DND-41 (cell line): ENCODE data around the gene CARD14.

ENCODE experiments used
- ATAC-seq: fragments of 200-7000 bp; cut with Tn5 transposase; 3 replicates; pipeline ENCODE4 v1.9.1; 2021; ENCODE audit warnings: low read depth; ENCODE audit not compliant: insufficient read depth
- DNase-seq: peaks from one replicate; pipeline ENCODE4 v3.0.0-alpha.2; 2020
- H2AFZ ChIP-seq: 2 replicates; pipeline ENCODE4 v1.6.0; 2012; ENCODE audit warnings: low read depth, low read length
- H3K27ac ChIP-seq: 2 replicates; pipeline ENCODE4 v1.5.1; 2012; ENCODE audit warnings: low read length, inconsistent platforms
- H3K27me3 ChIP-seq: fragments of 200-600 bp; sonication (generic); 2 replicates; pipeline ENCODE4 v1.6.0; 2012; ENCODE audit warnings: low read length, mild to moderate bottlenecking, inconsistent platforms; ENCODE audit not compliant: insufficient read depth, poor library complexity
- H3K36me3 ChIP-seq: 2 replicates; pipeline ENCODE4 v1.5.1; 2012; ENCODE audit warnings: low read length, inconsistent platforms; ENCODE audit not compliant: insufficient read depth
- H3K4me1 ChIP-seq: 2 replicates; pipeline ENCODE4 v1.5.1; 2012; ENCODE audit warnings: mild to moderate bottlenecking, low read length; ENCODE audit not compliant: insufficient read depth
- H3K4me2 ChIP-seq: 2 replicates; pipeline ENCODE4 v1.6.0; 2012; ENCODE audit warnings: mild to moderate bottlenecking, moderate library complexity, low read length, inconsistent platforms; ENCODE audit not compliant: insufficient read depth
- H3K4me3 ChIP-seq, 2 experiments: fragments of 200-600 bp in 1 of 2; shearing (Covaris generic) in 1 of 2; 2 replicates each; pipeline ENCODE4 v1.5.1; 2012 to 2016; ENCODE audit warnings: inconsistent platforms in 2 of 2, low read length in 2 of 2, mild to moderate bottlenecking in 2 of 2, low read depth in 1 of 2, moderate library complexity in 1 of 2
- H3K79me2 ChIP-seq: 2 replicates; pipeline ENCODE4 v1.6.0; 2012; ENCODE audit warnings: low read length, inconsistent platforms; ENCODE audit not compliant: insufficient read depth
- H3K9ac ChIP-seq: 2 replicates; pipeline ENCODE4 v1.6.0; 2012; ENCODE audit warnings: low read depth, mild to moderate bottlenecking, inconsistent platforms, low read length, moderate library complexity
- H3K9me3 ChIP-seq: 2 replicates; pipeline ENCODE4 v1.5.1; 2012; ENCODE audit warnings: low read length, moderate library complexity, mild to moderate bottlenecking, inconsistent platforms; ENCODE audit not compliant: insufficient read depth, severe bottlenecking
- H4K20me1 ChIP-seq: 2 replicates; pipeline ENCODE4 v1.6.0; 2012; ENCODE audit warnings: low read length; ENCODE audit not compliant: insufficient read depth
- CTCF ChIP-seq: IDR thresholded peaks from 2 replicates; pipeline ENCODE4 v1.5.1; 2012; ENCODE audit warnings: borderline replicate concordance, low read length, moderate library complexity, mild to moderate bottlenecking; ENCODE audit not compliant: poor library complexity, severe bottlenecking; ENCODE audit errors: extremely low read depth
- EZH2 ChIP-seq: IDR thresholded peaks from 3 replicates; pipeline ENCODE4 v1.6.1; 2012; ENCODE audit warnings: borderline replicate concordance, low read depth, mild to moderate bottlenecking, moderate library complexity, low read length, inconsistent platforms; ENCODE audit not compliant: severe bottlenecking

The CARD14 gene

DNA sequence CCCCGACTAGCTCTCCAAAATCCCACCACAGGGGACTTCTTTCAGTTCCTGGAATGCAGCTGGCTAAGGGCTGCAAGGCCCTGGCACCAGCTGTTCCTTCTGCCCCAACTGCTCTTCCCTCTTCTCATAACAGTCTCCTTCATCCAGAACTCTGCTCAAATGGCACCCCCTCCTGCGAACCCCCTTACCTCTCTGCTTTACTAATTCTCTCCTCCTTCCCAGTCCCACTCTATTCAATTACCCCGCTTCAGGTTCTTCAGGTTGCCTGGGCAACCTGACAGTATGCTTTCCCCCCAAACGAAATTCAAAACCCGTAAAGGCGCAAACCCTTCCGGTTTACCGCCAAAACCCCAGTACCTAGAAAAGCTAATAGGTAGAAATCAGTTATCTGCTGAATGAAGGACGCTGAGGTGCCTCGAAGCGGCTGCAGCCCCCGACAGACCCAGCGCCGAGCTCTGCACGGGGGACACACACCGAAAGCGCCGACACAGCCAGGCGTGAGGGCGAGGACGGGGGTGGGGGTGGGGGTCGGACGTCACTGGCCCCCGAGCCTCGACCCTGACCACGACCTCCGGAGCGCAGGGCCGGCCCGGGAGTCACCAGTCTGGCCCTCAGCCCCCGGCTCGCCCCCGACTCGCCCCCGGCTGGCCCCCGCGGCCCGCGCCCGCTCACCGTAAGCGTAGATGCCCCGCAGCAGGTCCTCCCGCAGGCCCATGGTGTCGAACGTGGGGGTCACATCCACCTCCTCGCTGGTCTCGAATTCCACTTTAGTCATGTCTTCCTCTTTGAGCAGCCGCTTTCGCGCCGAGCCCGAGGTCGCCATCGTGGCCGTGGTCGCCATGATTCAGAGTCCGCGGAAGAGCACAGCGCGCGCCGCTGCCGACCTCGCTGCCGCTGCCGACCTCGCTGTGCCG lies 23.5 kb upstream of the CARD14 start:
- peak; percentile 7; the same call in 1 of the 3 replicates for ATAC-seq
- H3K4me2 ChIP-seq: peak overlapping the region; percentile 88
- H4K20me1 ChIP-seq: peaks cover 49% of the 10 kb centered on the region
- peaks cover 52% of the 10 kb centered on the region for H3K4me1 ChIP-seq
- DNase-seq: peak; percentile 31
- H3K27ac ChIP-seq: peak overlapping the region; percentile 82
- peaks cover 70% of the 10 kb centered on the region for H3K79me2 ChIP-seq
- peak overlapping the region; percentile 89 for H3K9ac ChIP-seq
- H3K27me3 ChIP-seq: no peaks in the 10 kb centered on the region
- peak overlapping the region; percentile 79 for H2AFZ ChIP-seq
- peaks cover 44% of the 10 kb centered on the region for H3K36me3 ChIP-seq
- peak overlapping the region; percentile 74 to 91 for H3K4me3 ChIP-seq
- H3K9me3 ChIP-seq: no peaks in the 10 kb centered on the region
- TF ChIP-seq EZH2: no peak
- no peak for TF ChIP-seq CTCF

- peaks cover 58% of the 10 kb centered on the region for H3K4me1 ChIP-seq
- H4K20me1 ChIP-seq: peaks cover 43% of the 10 kb centered on the region
- peaks cover 36% of the 10 kb centered on the region for H3K36me3 ChIP-seq
- no peaks in the 10 kb centered on the region for H3K9me3 ChIP-seq
- peak within 1 kb of the TSS; percentile 82 for H3K27ac ChIP-seq
- ATAC-seq: peak; percentile 87
- peak within 1 kb of the TSS; percentile 79 for H2AFZ ChIP-seq
- peak within 1 kb of the TSS; percentile 88 for H3K4me2 ChIP-seq
- peak within 1 kb of the TSS; percentile 89 for H3K9ac ChIP-seq
- TF ChIP-seq EZH2 (no peak), CTCF (peak; percentile 25)
- no peaks in the 10 kb centered on the region for H3K27me3 ChIP-seq
- H3K79me2 ChIP-seq: peaks cover 63% of the 10 kb centered on the region
- H3K4me3 ChIP-seq: peak within 1 kb of the TSS; percentile 74 to 91
- DNase-seq: peak; percentile 99
Measured at GRCh38 chr17:80147035-80147822, 22.6 kb upstream of the CARD14 start, which contains the start of gene EIF4A3. Gene EIF4A3 (minus strand): TSS chr17:80147128. CDS start chr17:80146961, 167 bp downstream.

DNA sequence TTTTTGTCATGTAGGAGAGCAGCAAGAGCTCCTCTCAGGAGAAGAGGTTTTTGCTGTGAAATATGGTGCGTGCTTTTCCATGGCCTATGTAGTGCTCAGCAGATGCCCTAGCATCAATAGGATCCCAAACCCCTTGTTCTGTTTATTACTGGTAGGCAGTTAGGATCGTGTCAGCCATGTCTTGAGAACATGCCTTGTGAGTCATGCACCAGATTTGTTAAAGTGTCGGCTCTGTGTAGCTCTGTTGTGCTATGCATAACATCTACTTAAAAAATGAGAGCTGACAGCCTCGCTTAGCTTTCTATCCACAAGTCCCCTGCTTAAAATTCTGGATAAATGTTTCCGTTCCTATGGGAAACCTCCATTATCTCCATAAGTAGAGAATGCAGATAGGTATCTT lies 18.5 kb upstream of the CARD14 start:
- TF ChIP-seq CTCF (no peak), EZH2 (no peak)
- no peak overlapping the region for H3K9ac ChIP-seq
- H3K4me2 ChIP-seq: no peak overlapping the region
- H3K79me2 ChIP-seq: peaks cover 22% of the 10 kb centered on the region
- H2AFZ ChIP-seq: no peak overlapping the region
- ATAC-seq (no peak), DNase-seq (no peak)
- H3K27ac ChIP-seq: no peak overlapping the region
- H3K4me1 ChIP-seq: peaks cover 30% of the 10 kb centered on the region
- H3K36me3 ChIP-seq: no peaks in the 10 kb centered on the region; the same call in 1 of the 2 replicates
- no peaks in the 10 kb centered on the region for H3K27me3 ChIP-seq
- peaks cover 6% of the 10 kb centered on the region; the same call in 1 of the 2 replicates for H4K20me1 ChIP-seq
- peaks cover 7% of the 10 kb centered on the region for H3K9me3 ChIP-seq
- H3K4me3 ChIP-seq: no peak overlapping the region
